Gastrocnemius medialis (tissue), 4 donors: ENCODE results near the gene MFRP. TPM values are rescaled to one million over a fixed set of nuclear protein-coding genes. Genes with fewer than 3 reads are reported as not detected.

Experiments used
- ATAC-seq, 2 donors: fragments of 150-250 bp; one replicate each; pipeline ENCODE4 v1.9.1; 2016
- DNase-seq, 2 donors: peaks; one replicate each; pipeline ENCODE4 v3.0.0-alpha.2; 2019
- H3K27ac ChIP-seq, 4 donors: fragments of 200-600 bp; sonication (generic); 1 replicate in 1 of 4; 2 replicates in 3 of 4; pipeline ENCODE4 v1.5.1; 2016 to 2018; ENCODE audit warnings: mild to moderate bottlenecking in 2 of 4, moderate library complexity in 1 of 4
- H3K27me3 ChIP-seq, 3 donors: fragments of 200-600 bp; sonication (generic) in 2 of 3; 1 replicate in 1 of 3; 2 replicates in 2 of 3; pipeline versions ENCODE4 v1.5.1 to v1.6.0; 2016 to 2019; ENCODE audit warnings: mild to moderate bottlenecking in 1 of 3, moderate library complexity in 1 of 3
- H3K36me3 ChIP-seq, 2 donors: fragments of 200-600 bp; sonication (generic) in 1 of 2; one replicate each; pipeline ENCODE4 v1.5.1; 2017 to 2018
- H3K4me1 ChIP-seq, 2 donors: fragments of 200-600 bp; sonication (generic) in 1 of 2; one replicate each; pipeline ENCODE4 v1.5.1; 2016 to 2017; ENCODE audit warnings: mild to moderate bottlenecking in 2 of 2
- H3K4me3 ChIP-seq, 4 donors: fragments of 200-600 bp; sonication (generic) in 3 of 4; 1 replicate in 1 of 4; 2 replicates in 3 of 4; pipeline ENCODE4 v1.5.1; 2016 to 2019; ENCODE audit warnings: mild to moderate bottlenecking in 2 of 4
- H3K9me3 ChIP-seq, 3 donors: fragments of 200-600 bp; sonication (generic) in 2 of 3; 1 replicate in 1 of 3; 2 replicates in 2 of 3; pipeline ENCODE4 v1.5.1; 2016 to 2019
- CTCF ChIP-seq, 5 experiments: fragments of 450-650 bp in 3 of 5; fragments of 200-600 bp in 2 of 5; sonication (generic) in 2 of 5; IDR thresholded peaks in 4 of 5; conservative IDR thresholded peaks in 1 of 5; 1 replicate in 4 of 5; 2 replicates in 1 of 5; pipeline ENCODE4 v1.5.1; 2016 to 2019; ENCODE audit warnings: antibody characterized with exemption in 5 of 5, mild to moderate bottlenecking in 3 of 5, moderate library complexity in 3 of 5
- POLR2A ChIP-seq, 2 donors: fragments of 450-650 bp; IDR thresholded peaks; one replicate each; pipeline ENCODE4 v1.6.1; 2017; ENCODE audit warnings: antibody characterized with exemption in 2 of 2, mild to moderate bottlenecking in 2 of 2, moderate library complexity in 2 of 2
- in situ Hi-C, 4 donors: fragments of 200-750 bp; cut with MboI; loops; one replicate each; pipeline versions ENCODE4 v1.15.0 to v1.8.0; 2017; ENCODE audit warnings: low sequenced_read_pairs in 4 of 4
- intact Hi-C: fragments of 100-400 bp; cut with DNase I; formaldehyde crosslinking; loops from one replicate; pipeline ENCODE4 v1.15.1; 2023; ENCODE audit warnings: low total_unique reads
- total RNA-seq, 4 donors: library from RNA; depleted of rRNA; stranded (reverse); fragments of >200 nt; gene quantifications; one replicate each; pipeline versions ENCODE4 v1.1.0 to v1.2.3, GENCODE V29; 2016

Gene MFRP
- total RNA-seq, 4 donors from 2014 or later, result not detected

- Histone ChIP-seq H3K27me3 (peaks cover 3 to 6% (median 4%) of the 10 kb centered on the region in 3 donors), H3K27ac (no peak overlapping the region), H3K9me3 (no peaks in the 10 kb centered on the region), H3K36me3 (no peaks in the 10 kb centered on the region), H3K4me1 (peaks cover 11% of the 10 kb centered on the region in 2 donors), H3K4me3 (no peak overlapping the region)
- ATAC-seq, result no peak
- intact Hi-C loops, result no loop called here
- in situ Hi-C loops, result no loop called here
- peak in 1 of 2 donors; percentile 7 for DNase-seq
- TF ChIP-seq CTCF (IDR thresholded peaks at IDR 0.05 in 4 of 5, conservative IDR thresholded peaks at IDR 0.05 in 1 of 5) (no peak), POLR2A (IDR thresholded peaks at IDR 0.05) (no peak)
Measured at GRCh38 chr11:119345685-119346084, 820 bp downstream of the MFRP start.

- Histone ChIP-seq H3K4me3 (no peak overlapping the region), H3K27me3 (peaks cover 5 to 11% (median 8%) of the 10 kb centered on the region in 3 donors), H3K9me3 (no peaks in the 10 kb centered on the region), H3K4me1 (peaks cover 15 to 20% of the 10 kb centered on the region in 2 donors), H3K36me3 (no peaks in the 10 kb centered on the region), H3K27ac (no peak overlapping the region)
- intact Hi-C loops (loop anchor here (5.0 kb wide), 1 partner anchor 128 kb away; no protein-coding TSS in a partner anchor), in situ Hi-C loops (no loop called here)
- DNase-seq (peak in 1 of 2 donors; percentile 11), ATAC-seq (no peak)
- no peak for TF ChIP-seq POLR2A (IDR thresholded peaks at IDR 0.05)
- TF ChIP-seq CTCF (IDR thresholded peaks at IDR 0.05 in 4 of 5, conservative IDR thresholded peaks at IDR 0.05 in 1 of 5), result no peak
Measured at GRCh38 chr11:119344291-119345010, 2.1 kb downstream of the MFRP start.

GRCh38 chr11:119343726-119344125 is 2.8 kb downstream of the MFRP start:
- in situ Hi-C loops, result no loop called here
- Histone ChIP-seq H3K36me3 (no peaks in the 10 kb centered on the region), H3K27me3 (peaks cover 5 to 11% (median 8%) of the 10 kb centered on the region in 3 donors), H3K4me1 (peaks cover 22 to 28% of the 10 kb centered on the region in 2 donors), H3K4me3 (no peak overlapping the region), H3K27ac (no peak overlapping the region), H3K9me3 (no peaks in the 10 kb centered on the region)
- intact Hi-C loops, result loop anchor here (5.0 kb wide), 1 partner anchor 129 kb away; no protein-coding TSS in a partner anchor
- no peak for ATAC-seq
- DNase-seq, result no peak
- no peak for TF ChIP-seq CTCF (IDR thresholded peaks at IDR 0.05 in 4 of 5, conservative IDR thresholded peaks at IDR 0.05 in 1 of 5)
- no peak for TF ChIP-seq POLR2A (IDR thresholded peaks at IDR 0.05)

GRCh38 chr11:119342362-119343130 is 4.0 kb downstream of the MFRP start:
- Histone ChIP-seq H3K27me3 (peaks cover 5 to 11% (median 8%) of the 10 kb centered on the region in 3 donors), H3K9me3 (no peaks in the 10 kb centered on the region), H3K27ac (no peak overlapping the region), H3K4me3 (no peak overlapping the region), H3K36me3 (no peaks in the 10 kb centered on the region), H3K4me1 (peaks cover 27 to 34% of the 10 kb centered on the region in 2 donors)
- in situ Hi-C loops (no loop called here), intact Hi-C loops (loop anchor here (5.0 kb wide), 1 partner anchor 130 kb away; no protein-coding TSS in a partner anchor)
- DNase-seq, result peak in 1 of 2 donors; percentile 18
- no peak for ATAC-seq
- TF ChIP-seq CTCF (IDR thresholded peaks at IDR 0.05 in 4 of 5, conservative IDR thresholded peaks at IDR 0.05 in 1 of 5) (no peak), POLR2A (IDR thresholded peaks at IDR 0.05) (no peak)
